AG09319 (cell line): ENCODE measurements around the gene FGD5.

ENCODE experiments used
- DNase-seq: peaks from one replicate; pipeline ENCODE4 v3.0.0-alpha.2; 2010; ENCODE audit warnings: low read depth; ENCODE audit errors: extremely low read depth
- TF ChIP-seq, protein P1 (sequence below): IDR thresholded peaks from 2 replicates; pipeline ENCODE4 v1.5.1; 2011; ENCODE audit warnings: low read depth, mild to moderate bottlenecking, inconsistent platforms, low read length, moderate library complexity

The FGD5 gene

DNA sequence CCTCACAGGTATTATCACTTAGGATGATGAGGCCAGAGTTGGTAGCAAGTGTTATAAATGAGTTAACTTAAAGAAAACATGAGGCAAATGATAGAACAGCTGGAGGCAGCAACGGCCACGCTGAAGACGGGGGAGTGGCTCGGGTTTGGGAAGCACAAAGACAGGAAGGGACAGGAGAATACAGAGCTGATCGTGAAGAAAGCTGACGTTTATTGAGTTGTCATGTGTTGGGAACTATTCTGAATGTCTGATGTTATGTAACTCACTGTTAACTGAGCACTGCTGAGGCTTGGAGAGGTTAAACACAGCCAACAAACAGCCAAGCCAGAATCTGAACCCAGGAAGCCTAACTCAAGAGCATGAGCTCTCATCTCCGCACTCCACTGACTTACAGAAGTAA is 42.3 kb downstream of the FGD5 start:
- TF ChIP-seq, protein P1, sequence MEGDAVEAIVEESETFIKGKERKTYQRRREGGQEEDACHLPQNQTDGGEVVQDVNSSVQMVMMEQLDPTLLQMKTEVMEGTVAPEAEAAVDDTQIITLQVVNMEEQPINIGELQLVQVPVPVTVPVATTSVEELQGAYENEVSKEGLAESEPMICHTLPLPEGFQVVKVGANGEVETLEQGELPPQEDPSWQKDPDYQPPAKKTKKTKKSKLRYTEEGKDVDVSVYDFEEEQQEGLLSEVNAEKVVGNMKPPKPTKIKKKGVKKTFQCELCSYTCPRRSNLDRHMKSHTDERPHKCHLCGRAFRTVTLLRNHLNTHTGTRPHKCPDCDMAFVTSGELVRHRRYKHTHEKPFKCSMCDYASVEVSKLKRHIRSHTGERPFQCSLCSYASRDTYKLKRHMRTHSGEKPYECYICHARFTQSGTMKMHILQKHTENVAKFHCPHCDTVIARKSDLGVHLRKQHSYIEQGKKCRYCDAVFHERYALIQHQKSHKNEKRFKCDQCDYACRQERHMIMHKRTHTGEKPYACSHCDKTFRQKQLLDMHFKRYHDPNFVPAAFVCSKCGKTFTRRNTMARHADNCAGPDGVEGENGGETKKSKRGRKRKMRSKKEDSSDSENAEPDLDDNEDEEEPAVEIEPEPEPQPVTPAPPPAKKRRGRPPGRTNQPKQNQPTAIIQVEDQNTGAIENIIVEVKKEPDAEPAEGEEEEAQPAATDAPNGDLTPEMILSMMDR = no peak
- DNase-seq = no peak

- DNase-seq = no peak
- TF ChIP-seq, protein P1 = no peak
These were observed 42.9 kb downstream of the FGD5 start for GRCh38 chr3:14861446-14862302.

GRCh38 chr3:14862303-14862660 is 43.5 kb downstream of the FGD5 start:
- TF ChIP-seq, protein P1 = no peak
- no peak for DNase-seq

- TF ChIP-seq, protein P1 = no peak
- DNase-seq = no peak
These were observed 44.0 kb downstream of the FGD5 start for GRCh38 chr3:14862661-14863230.

DNA sequence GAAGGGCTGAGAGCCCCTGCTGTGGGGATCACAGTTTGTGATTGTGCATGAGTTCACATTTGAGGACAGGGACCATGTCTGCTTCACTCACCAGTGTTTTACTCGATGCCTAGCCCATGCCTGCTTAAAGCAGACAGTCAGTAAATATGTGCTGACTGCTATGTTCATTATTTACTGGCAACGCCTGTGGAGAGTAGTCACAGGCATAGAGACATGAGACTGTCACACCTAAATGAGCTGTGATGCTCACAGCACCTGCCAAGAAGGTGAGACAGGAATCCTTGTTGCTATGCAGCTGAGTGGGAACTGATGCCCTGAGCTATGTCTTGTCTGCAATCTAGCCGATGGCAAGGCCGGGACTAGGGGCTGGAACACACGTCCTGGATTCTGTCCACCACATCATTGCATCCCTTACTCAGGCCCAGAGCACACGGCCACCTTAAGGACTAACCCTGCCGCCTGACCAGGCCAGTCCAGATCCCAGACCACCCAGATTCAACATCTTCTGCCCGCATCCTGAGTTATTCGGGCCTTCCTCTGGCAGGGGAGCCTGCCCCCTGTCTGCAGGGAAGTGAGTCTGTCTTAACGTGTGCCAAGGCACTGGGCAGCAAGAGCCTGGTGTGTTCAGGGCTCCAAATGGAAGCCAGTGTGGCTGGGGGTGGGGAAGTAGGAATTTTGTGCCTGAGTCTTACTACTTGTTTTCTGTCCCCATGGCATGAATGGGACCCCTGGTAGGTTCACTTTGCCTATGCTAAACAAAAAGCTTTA is 44.8 kb downstream of the FGD5 start:
- TF ChIP-seq, protein P1 = peak; percentile 10
- no peak for DNase-seq

- TF ChIP-seq, protein P1 = no peak
- no peak for DNase-seq
These were observed 45.4 kb downstream of the FGD5 start for GRCh38 chr3:14864131-14864530.

DNA sequence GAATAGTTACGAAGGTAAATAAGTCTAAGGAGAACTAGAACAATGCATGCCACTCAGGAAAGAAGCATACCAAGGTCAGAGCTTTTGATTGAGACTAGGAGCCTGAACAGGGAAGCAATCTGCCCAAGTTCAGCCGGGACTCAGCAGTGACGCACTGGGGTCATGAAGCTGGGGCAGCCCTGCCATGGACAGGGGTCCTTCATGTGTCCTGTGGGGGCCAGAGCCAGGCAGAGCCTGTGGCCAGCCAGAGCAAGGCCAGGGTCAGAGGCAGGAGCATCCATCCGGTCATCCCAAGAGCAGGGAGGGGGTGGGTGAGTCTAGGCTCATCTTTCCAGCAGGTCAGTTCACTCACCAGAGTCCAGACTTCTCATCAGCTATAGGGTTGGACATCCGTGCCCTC is 47.9 kb downstream of the FGD5 start:
- TF ChIP-seq, protein P1 = no peak
- DNase-seq = no peak
